ENCODE results near the gene GPR137.

The GPR137 gene

GRCh38 chr11:64287676-64288352, 2.2 kb downstream of the GPR137 start:
- DNase-seq (ENCODE audit: low read depth in 2 of 2), result no peak

- no peak for DNase-seq (ENCODE audit: low read depth in 2 of 2)
These were observed 2.7 kb downstream of the GPR137 start for GRCh38 chr11:64288353-64288750.

- no peak for DNase-seq (ENCODE audit: low read depth in 2 of 2)
These were observed 3.4 kb downstream of the GPR137 start for GRCh38 chr11:64289002-64289564.

- DNase-seq (ENCODE audit: low read depth in 2 of 2), result no peak
These were observed 5.0 kb downstream of the GPR137 start for GRCh38 chr11:64290352-64291261.

- no peak for DNase-seq (ENCODE audit: low read depth in 2 of 2)
These were observed 5.7 kb downstream of the GPR137 start, which contains the start of gene KCNK4 for GRCh38 chr11:64291262-64291751. Gene KCNK4 (plus strand): TSS chr11:64291302. CDS start chr11:64293019, 1,717 bp downstream.

- no peak for DNase-seq (ENCODE audit: low read depth in 2 of 2)
These were observed 6.3 kb downstream of the GPR137 start for GRCh38 chr11:64291752-64292459.

GRCh38 chr11:64292460-64293254, 7.0 kb downstream of the GPR137 start:
- DNase-seq (ENCODE audit: low read depth in 2 of 2), result no peak

GRCh38 chr11:64294774-64295173, 9.1 kb downstream of the GPR137 start:
- DNase-seq (ENCODE audit: low read depth in 2 of 2), result no peak

GRCh38 chr11:64295760-64296159, 10.1 kb downstream of the GPR137 start:
- DNase-seq (ENCODE audit: low read depth in 2 of 2), result no peak

- DNase-seq (ENCODE audit: low read depth in 2 of 2), result no peak
These were observed 10.6 kb downstream of the GPR137 start for GRCh38 chr11:64296236-64296635.

GRCh38 chr11:64296830-64297698, 11.4 kb downstream of the GPR137 start:
- DNase-seq (ENCODE audit: low read depth in 2 of 2), result no peak

GRCh38 chr11:64297699-64298358, 12.2 kb downstream of the GPR137 start:
- no peak for DNase-seq (ENCODE audit: low read depth in 2 of 2)

GRCh38 chr11:64298966-64299846, 13.6 kb downstream of the GPR137 start:
- no peak for DNase-seq (ENCODE audit: low read depth in 2 of 2)

- no peak for DNase-seq (ENCODE audit: low read depth in 2 of 2)
These were observed 14.4 kb downstream of the GPR137 start, which contains the start of gene CATSPERZ for GRCh38 chr11:64299847-64300648. Gene CATSPERZ (plus strand): TSS chr11:64300358. CDS start chr11:64300411, 53 bp downstream.

- no peak for DNase-seq (ENCODE audit: low read depth in 2 of 2)
These were observed 17.7 kb downstream of the GPR137 start for GRCh38 chr11:64303109-64304031.

- no peak for DNase-seq (ENCODE audit: low read depth in 2 of 2)
These were observed 18.3 kb downstream of the GPR137 start for GRCh38 chr11:64304032-64304315.

Measured in stimulated activated CD4-positive, alpha-beta T cell treated with anti-CD3 and anti-CD28 coated beads, Interleukin-12 subunit alpha, Interleukin-12 subunit beta, amount 100 ng/mL, for 24 hours (primary cell).